ENCODE results near the gene MVD. TPM values are rescaled to one million over a fixed set of nuclear protein-coding genes. Genes with fewer than 3 reads are reported as not detected.

MVD gene
- total and polyA plus RNA-seq, 2 of the 4 experiments (the other 2 are of a cell fraction), result 18.3 to 28.4 TPM

DNA sequence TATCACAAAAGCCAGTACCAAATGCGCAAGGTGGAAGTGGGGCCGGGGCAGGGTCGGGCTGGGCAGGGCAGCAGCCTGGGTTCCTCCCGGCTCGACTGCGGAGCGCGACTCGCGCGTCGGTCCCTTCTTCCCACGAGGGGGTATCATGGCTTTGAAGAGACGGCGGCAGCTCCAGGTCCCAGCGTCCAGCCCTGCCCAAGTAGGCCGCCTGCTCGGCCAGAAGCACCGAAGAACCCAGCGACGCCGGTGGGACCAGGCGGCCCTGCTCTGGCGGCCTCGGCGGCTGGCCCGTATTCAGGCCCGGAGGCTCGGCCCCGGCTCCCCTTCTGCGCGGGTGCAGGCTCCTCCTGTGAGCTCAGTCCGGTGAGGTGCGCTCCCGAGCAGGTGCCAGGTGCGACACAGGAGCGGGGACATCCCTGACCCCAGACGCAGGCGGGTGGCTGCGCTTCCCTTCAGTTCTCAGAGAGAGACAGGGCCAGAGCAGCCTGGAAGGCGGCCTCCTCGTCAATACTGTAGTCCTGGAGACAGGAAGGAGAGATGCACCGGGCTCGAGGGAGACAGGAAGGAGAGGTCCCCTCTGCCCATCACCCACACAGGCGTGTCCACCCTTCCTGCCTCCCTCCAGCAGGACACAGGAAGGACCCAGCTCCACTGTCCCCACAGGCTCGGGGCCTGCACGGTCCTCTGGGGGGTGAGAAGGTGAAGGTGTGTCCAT lies 34.4 kb upstream of the MVD start (continued):
- TF ChIP-seq CHD1 (IDR thresholded peaks at IDR 0.05; ENCODE audit: low read depth, low read length), result no peak

DNA sequence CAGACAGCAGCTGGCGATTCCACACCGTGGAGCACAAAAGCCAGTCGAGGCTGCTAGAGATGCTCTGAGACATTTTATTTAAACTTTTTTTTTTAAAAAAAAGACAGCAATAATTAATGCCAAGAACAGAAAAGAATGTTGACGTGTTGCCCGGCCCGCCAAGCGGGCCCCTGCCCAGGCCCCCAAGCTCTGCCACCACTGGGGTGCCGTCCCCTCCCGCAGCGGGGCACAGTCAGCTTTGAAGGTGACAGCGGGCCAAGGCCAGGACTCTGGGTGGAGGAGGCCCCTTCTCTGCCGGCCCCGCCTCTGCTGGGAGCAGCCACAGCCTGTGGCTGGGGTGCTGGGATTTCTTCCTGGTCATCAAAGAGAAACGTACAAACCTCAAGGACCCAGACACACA lies 33.5 kb upstream of the MVD start:
- Histone ChIP-seq H2AK5ac (ENCODE audit: low read depth, low read length) (no peak overlapping the region), H2AFZ (replicated peaks; ENCODE audit: low read length, poor library complexity) (no peak overlapping the region), H2BK120ac (ENCODE audit: low read depth, low read length) (no peak overlapping the region), H4K8ac (ENCODE audit: low read depth in 2 of 2, low read length in 2 of 2) (no peak overlapping the region), H3K9me1 (ENCODE audit: insufficient read depth, low read length) (no peaks in the 10 kb centered on the region; the same call in none of the 2 replicates), H3K27me3 (ENCODE audit: control insufficient read depth, insufficient read depth, low read length) (no peaks in the 10 kb centered on the region; the same call in 1 of the 2 replicates), H3K4me1 (ENCODE audit: control insufficient read depth, insufficient read depth, low read length) (peaks cover 8% of the 10 kb centered on the region), H2BK20ac (ENCODE audit: low read depth, low read length) (no peak overlapping the region), H3K79me1 (ENCODE audit: low read depth in 1 of 2, low read length in 2 of 2) (peaks cover 0 to 19% of the 10 kb centered on the region in 2 experiments; a peak in 2 of 4 replicates), H3K9ac (ENCODE audit: low read depth, low read length) (no peak overlapping the region), H3K56ac (ENCODE audit: extremely low read depth, insufficient read depth, low read length) (no peak overlapping the region), H3K18ac (ENCODE audit: low read depth, low read length) (no peak overlapping the region), H3K14ac (replicated peaks; ENCODE audit: low read depth, low read length) (no peak overlapping the region), H3K27ac (ENCODE audit: insufficient read depth, low read length) (no peak overlapping the region), H3K36me3 (ENCODE audit: control insufficient read depth, insufficient read depth, low read length) (peaks cover 33% of the 10 kb centered on the region), H3K23ac (ENCODE audit: low read depth, low read length) (no peak overlapping the region), H2BK15ac (ENCODE audit: low read depth, low read length) (no peak overlapping the region), H3K4ac (ENCODE audit: low read depth, low read length) (no peak overlapping the region), H3K4me2 (ENCODE audit: low read depth, low read length) (no peak overlapping the region), H3K9me3 (ENCODE audit: control insufficient read depth, insufficient read depth, low read length) (no peaks in the 10 kb centered on the region), H4K5ac (ENCODE audit: low read depth, low read length) (no peak overlapping the region), H2BK5ac (ENCODE audit: low read depth, low read length, poor library complexity, severe bottlenecking) (no peak overlapping the region), H2AK9ac (replicated peaks; ENCODE audit: low read depth, low read length, poor library complexity) (no peak overlapping the region), H4K20me1 (ENCODE audit: insufficient read depth, low read length) (no peaks in the 10 kb centered on the region; the same call in 1 of the 2 replicates), H4K91ac (ENCODE audit: insufficient read depth, low read depth, low read length) (no peak overlapping the region), H3K4me3 (ENCODE audit: insufficient read depth, low read depth, low read length) (no peak overlapping the region)
- in situ Hi-C loops (cut with MboI; ENCODE audit: low sequenced_read_pairs) (no loop called here), dilution Hi-C loops (cut with HindIII; ENCODE audit: low sequenced_read_pairs, unreplicated experiment) (no loop called here), intact Hi-C loops (cut with micrococcal nuclease) (no loop called here)
- TF ChIP-seq, protein P1, sequence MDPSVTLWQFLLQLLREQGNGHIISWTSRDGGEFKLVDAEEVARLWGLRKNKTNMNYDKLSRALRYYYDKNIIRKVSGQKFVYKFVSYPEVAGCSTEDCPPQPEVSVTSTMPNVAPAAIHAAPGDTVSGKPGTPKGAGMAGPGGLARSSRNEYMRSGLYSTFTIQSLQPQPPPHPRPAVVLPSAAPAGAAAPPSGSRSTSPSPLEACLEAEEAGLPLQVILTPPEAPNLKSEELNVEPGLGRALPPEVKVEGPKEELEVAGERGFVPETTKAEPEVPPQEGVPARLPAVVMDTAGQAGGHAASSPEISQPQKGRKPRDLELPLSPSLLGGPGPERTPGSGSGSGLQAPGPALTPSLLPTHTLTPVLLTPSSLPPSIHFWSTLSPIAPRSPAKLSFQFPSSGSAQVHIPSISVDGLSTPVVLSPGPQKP (IDR thresholded peaks at IDR 0.05; ENCODE audit: borderline replicate concordance, low read depth, low read length), result no peak
- TF ChIP-seq, protein P2, sequence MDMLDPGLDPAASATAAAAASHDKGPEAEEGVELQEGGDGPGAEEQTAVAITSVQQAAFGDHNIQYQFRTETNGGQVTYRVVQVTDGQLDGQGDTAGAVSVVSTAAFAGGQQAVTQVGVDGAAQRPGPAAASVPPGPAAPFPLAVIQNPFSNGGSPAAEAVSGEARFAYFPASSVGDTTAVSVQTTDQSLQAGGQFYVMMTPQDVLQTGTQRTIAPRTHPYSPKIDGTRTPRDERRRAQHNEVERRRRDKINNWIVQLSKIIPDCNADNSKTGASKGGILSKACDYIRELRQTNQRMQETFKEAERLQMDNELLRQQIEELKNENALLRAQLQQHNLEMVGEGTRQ (IDR thresholded peaks at IDR 0.05; ENCODE audit: low read depth, low read length), result no peak
- TF ChIP-seq MXI1 (IDR thresholded peaks at IDR 0.05; ENCODE audit: borderline replicate concordance, low read depth, low read length) (no peak), RCOR1 (IDR thresholded peaks at IDR 0.05; ENCODE audit: insufficient replicate concordance, low read length) (no peak), RAD21 (IDR thresholded peaks at IDR 0.05; ENCODE audit: low read length) (no peak), MAFK (IDR thresholded peaks at IDR 0.05; ENCODE audit: low read depth, low read length) (no peak), RFX5 (IDR thresholded peaks at IDR 0.05; ENCODE audit: low read depth, low read length) (no peak), MAZ (IDR thresholded peaks at IDR 0.05; ENCODE audit: borderline replicate concordance, low read depth, low read length) (no peak)
- TF ChIP-seq, protein P3, sequence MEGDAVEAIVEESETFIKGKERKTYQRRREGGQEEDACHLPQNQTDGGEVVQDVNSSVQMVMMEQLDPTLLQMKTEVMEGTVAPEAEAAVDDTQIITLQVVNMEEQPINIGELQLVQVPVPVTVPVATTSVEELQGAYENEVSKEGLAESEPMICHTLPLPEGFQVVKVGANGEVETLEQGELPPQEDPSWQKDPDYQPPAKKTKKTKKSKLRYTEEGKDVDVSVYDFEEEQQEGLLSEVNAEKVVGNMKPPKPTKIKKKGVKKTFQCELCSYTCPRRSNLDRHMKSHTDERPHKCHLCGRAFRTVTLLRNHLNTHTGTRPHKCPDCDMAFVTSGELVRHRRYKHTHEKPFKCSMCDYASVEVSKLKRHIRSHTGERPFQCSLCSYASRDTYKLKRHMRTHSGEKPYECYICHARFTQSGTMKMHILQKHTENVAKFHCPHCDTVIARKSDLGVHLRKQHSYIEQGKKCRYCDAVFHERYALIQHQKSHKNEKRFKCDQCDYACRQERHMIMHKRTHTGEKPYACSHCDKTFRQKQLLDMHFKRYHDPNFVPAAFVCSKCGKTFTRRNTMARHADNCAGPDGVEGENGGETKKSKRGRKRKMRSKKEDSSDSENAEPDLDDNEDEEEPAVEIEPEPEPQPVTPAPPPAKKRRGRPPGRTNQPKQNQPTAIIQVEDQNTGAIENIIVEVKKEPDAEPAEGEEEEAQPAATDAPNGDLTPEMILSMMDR (conservative IDR thresholded peaks at IDR 0.05; ENCODE audit: low read depth, low read length), result no peak
- POLR2A ChIA-PET (ENCODE audit: unreplicated experiment), result no interaction called here
- ATAC-seq (ENCODE audit: low read depth) (no peak), DNase-seq (no peak)
- BruUV-seq (replicated peaks), result no TSS peak
- CTCF ChIA-PET, result no interaction called here
- 100% methylated on average over 1 of the region's 14 CpGs; no CpG with 5 or more reads in 1 of the 2 experiments for WGBS, 2 experiments (ENCODE audit: extremely low coverage in 2 of 2, insufficient read length in 1 of 2)
